Measurements from ENCODE around the gene BATF.

The BATF gene

DNA sequence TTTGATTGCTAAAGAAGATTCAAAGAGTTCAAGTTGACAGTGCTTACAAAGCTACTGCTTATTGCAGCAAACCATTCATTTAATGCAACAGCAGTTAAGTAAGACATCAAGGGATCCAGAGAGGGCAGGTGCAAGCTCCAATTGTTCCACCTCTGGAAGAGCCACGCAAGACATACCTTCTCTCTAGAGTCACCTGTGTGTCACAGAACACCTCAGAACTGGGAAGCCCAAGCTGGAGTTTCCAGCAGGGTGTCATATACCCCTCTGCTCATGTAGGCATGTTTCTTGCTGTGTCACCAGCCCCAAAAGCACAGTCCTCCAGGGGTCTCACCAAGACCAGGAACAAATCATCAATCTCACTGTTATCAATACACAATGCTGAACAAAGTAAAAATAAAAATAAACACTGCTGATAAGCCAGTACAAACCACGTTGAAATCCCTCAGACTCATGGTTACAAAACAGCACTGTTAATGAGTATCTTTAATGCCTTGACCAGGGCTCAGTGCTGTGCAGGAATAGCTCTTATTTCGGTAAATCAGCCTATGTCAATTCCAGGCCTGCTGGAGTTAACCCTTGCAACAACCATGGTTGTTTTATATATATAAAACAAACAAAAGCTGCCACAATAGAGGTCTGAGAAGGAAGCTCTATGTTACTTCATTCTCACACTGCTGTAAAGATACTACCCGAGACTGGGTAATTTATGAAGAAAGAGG lies 37.4 kb upstream of the BATF start (continued):
- TF ChIP-seq PBX3 (CRISPR knock-in tag; IDR thresholded peaks at IDR 0.05): no peak
- TF ChIP-seq, protein P1, sequence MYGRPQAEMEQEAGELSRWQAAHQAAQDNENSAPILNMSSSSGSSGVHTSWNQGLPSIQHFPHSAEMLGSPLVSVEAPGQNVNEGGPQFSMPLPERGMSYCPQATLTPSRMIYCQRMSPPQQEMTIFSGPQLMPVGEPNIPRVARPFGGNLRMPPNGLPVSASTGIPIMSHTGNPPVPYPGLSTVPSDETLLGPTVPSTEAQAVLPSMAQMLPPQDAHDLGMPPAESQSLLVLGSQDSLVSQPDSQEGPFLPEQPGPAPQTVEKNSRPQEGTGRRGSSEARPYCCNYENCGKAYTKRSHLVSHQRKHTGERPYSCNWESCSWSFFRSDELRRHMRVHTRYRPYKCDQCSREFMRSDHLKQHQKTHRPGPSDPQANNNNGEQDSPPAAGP (tag by site-specific recombination; IDR thresholded peaks at IDR 0.05): no peak
- TF ChIP-seq, protein P2, sequence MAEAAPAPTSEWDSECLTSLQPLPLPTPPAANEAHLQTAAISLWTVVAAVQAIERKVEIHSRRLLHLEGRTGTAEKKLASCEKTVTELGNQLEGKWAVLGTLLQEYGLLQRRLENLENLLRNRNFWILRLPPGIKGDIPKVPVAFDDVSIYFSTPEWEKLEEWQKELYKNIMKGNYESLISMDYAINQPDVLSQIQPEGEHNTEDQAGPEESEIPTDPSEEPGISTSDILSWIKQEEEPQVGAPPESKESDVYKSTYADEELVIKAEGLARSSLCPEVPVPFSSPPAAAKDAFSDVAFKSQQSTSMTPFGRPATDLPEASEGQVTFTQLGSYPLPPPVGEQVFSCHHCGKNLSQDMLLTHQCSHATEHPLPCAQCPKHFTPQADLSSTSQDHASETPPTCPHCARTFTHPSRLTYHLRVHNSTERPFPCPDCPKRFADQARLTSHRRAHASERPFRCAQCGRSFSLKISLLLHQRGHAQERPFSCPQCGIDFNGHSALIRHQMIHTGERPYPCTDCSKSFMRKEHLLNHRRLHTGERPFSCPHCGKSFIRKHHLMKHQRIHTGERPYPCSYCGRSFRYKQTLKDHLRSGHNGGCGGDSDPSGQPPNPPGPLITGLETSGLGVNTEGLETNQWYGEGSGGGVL (tag by site-specific recombination; IDR thresholded peaks at IDR 0.05): no peak

DNA sequence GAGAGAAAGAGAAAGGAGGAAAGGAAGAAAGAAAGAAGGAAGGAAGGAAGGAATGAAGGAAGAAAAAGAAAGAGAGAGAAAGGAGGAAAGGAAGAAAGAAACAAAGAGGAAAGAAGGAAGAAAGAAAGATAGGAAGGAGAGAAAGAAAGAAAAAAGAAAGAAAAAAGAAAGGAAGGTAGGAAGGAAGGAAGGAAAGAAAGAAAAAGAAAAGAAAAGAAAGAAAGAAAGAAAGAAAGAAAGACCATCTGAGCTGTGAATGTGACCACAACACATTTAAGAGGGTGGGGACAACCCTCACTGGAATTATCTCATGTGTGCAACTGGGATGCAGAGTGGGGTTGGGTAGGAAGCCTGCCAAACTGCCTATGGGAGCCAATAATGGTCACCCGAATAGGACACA lies 36.0 kb upstream of the BATF start:
- CTCF ChIA-PET: interaction anchor here (0.8 to 8.0 kb wide), 5 partner anchors 9 to 179 kb away, joined by 3 to 101 read pairs (median 4); no protein-coding TSS in a partner anchor
- no peaks in the 10 kb centered on the region for H3K9me3 ChIP-seq (ENCODE audit: control insufficient read depth, insufficient read depth, low read depth, low read length)
- no peak overlapping the region for H3K27ac ChIP-seq (ENCODE audit: extremely low read depth, low read depth, low read length)
- no peaks in the 10 kb centered on the region for H3K4me1 ChIP-seq (ENCODE audit: control insufficient read depth, insufficient read depth, low read length)
- no peak overlapping the region for H3K4me3 ChIP-seq (ENCODE audit: low read depth, low read length)
- POLR2A ChIA-PET: no interaction called here
- H3K36me3 ChIP-seq (ENCODE audit: control insufficient read depth in 2 of 2, insufficient read depth in 1 of 2, low read length in 2 of 2): no peaks in the 10 kb centered on the region
- no peak for TF ChIP-seq KLF1 (tag by site-specific recombination; IDR thresholded peaks at IDR 0.05)
- peak; percentile 97 for TF ChIP-seq ZNF366 (tag by site-specific recombination; conservative IDR thresholded peaks at IDR 0.05)
- no peak for TF ChIP-seq ZNF280D (tag by site-specific recombination; IDR thresholded peaks at IDR 0.05)
- TF ChIP-seq ZNF248 (tag by site-specific recombination; IDR thresholded peaks at IDR 0.05): no peak
- no peak for TF ChIP-seq ZNF140 (tag by site-specific recombination; IDR thresholded peaks at IDR 0.05)
- TF ChIP-seq ZNF626 (tag by site-specific recombination; IDR thresholded peaks at IDR 0.05): no peak
- TF ChIP-seq PRDM1 (tag by site-specific recombination; IDR thresholded peaks at IDR 0.05): peak; percentile 66
- TF ChIP-seq SETDB1 (IDR thresholded peaks at IDR 0.05; ENCODE audit: insufficient read length, low read length): no peak

DNA sequence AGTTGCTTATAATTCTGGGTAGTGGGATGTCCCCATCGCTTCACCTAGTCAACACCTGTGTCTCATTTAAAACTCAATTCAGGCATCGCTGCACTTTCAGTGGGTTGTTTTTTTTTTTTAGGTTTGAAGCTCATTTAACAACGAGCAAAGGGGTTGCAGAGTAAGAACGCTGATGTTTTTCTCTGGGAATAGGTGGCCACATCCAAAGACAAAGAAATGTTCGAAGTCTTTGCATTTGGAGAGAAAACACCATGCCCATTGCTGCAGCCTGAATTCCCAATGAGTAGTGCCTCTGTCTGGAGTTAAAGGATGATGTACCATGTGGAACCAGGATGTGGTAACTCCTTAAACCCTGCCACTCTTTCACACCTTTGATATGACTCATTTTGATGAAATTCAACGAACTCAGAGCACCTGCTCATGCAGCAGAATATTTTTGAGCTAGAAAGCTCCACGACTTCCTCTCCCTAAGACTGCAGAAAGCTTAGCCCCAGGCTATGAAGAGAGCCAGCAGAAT lies 35.1 kb upstream of the BATF start:
- no peak for TF ChIP-seq BCL11A (tag by site-specific recombination; IDR thresholded peaks at IDR 0.05; ENCODE audit: low read depth)
- no peak for TF ChIP-seq ZBTB1 (tag by site-specific recombination; IDR thresholded peaks at IDR 0.05)
- TF ChIP-seq TCF7L2 (IDR thresholded peaks at IDR 0.05; ENCODE audit: borderline replicate concordance, low read depth, low read length): no peak
- TF ChIP-seq ZNF600 (tag by site-specific recombination; IDR thresholded peaks at IDR 0.05): no peak
- TF ChIP-seq, protein P2 (tag by site-specific recombination; IDR thresholded peaks at IDR 0.05): no peak
- TF ChIP-seq, protein P3, sequence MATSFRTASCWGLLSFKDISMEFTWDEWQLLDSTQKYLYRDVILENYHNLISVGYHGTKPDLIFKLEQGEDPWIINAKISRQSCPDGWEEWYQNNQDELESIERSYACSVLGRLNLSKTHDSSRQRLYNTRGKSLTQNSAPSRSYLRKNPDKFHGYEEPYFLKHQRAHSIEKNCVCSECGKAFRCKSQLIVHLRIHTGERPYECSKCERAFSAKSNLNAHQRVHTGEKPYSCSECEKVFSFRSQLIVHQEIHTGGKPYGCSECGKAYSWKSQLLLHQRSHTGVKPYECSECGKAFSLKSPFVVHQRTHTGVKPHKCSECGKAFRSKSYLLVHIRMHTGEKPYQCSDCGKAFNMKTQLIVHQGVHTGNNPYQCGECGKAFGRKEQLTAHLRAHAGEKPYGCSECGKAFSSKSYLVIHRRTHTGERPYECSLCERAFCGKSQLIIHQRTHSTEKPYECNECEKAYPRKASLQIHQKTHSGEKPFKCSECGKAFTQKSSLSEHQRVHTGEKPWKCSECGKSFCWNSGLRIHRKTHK (tag by site-specific recombination; IDR thresholded peaks at IDR 0.05): no peak
- no peak for TF ChIP-seq ZNF140 (tag by site-specific recombination; IDR thresholded peaks at IDR 0.05)
- TF ChIP-seq GLIS2 (tag by site-specific recombination; IDR thresholded peaks at IDR 0.05): no peak
- TF ChIP-seq ZNF174 (tag by site-specific recombination; IDR thresholded peaks at IDR 0.05): no peak
- ChIA-PET CTCF (interaction anchor here (0.6 to 8.0 kb wide), 9 partner anchors 8 to 355 kb away, joined by 3 to 101 read pairs (median 4); no protein-coding TSS in a partner anchor), POLR2A (no interaction called here)
- H3K27ac ChIP-seq (ENCODE audit: extremely low read depth, low read depth, low read length): no peak overlapping the region
- no peaks in the 10 kb centered on the region for H3K9me3 ChIP-seq (ENCODE audit: control insufficient read depth, insufficient read depth, low read depth, low read length)
- no peak overlapping the region for H3K4me3 ChIP-seq (ENCODE audit: low read depth, low read length)
- H3K36me3 ChIP-seq (ENCODE audit: control insufficient read depth in 2 of 2, insufficient read depth in 1 of 2, low read length in 2 of 2): no peaks in the 10 kb centered on the region
- H3K4me1 ChIP-seq (ENCODE audit: control insufficient read depth, insufficient read depth, low read length): no peaks in the 10 kb centered on the region
